HG03520 (cell line): Measurements from ENCODE around the gene FARP1.
A peak's percentile ranks its signal among the peaks of the same experiment; 100 is the strongest.
"Not testable (repeated sequence)": the region's sequence is repeated elsewhere in the genome, so short reads cannot be mapped to it uniquely, and the experiment has no call there.

ENCODE experiments used
- ATAC-seq: cut with Tn5 transposase; IDR thresholded peaks from one replicate; pipeline ENCODE4 v1.9.1; 2021; ENCODE audit warnings: mild to moderate bottlenecking, moderate library complexity; ENCODE audit not compliant: unreplicated experiment

Gene FARP1

DNA sequence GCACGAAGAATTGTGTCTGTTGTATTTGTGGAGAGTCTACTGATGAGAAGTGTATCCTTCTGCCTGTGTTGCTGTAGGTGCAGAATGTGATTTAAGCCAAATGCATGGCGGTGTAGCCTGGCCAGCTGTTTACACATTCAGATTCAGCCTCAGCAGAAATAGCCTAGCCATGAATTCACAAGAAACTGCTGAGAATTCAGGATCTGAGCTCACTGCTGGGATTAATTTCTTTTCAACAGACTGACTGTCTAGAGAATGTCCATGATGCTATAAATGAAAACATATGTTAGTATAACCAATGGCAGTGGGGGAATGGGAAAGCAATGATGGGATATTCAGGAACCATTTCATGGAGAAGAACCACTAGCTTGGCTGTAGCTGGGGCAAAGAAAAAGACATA is 111.6 kb downstream of the FARP1 start:
- no peak for ATAC-seq

DNA sequence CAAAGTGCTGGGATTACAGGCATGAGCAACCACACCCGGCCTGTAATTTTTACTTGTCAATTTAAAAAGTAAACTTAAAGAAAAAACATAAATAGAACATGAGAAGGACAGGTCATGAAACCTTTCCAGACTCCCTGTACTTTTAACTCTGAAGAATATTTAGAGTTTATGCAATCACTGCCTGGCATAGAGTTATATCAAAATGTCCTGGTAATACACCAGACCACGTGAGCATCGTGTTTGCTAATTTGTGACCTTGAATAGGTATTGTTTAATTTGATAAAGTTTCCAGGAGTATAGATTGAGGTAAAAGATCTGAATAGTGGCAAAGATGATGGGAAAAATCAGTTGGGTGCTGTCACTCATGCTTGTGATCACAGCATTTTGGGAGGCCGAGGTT is 115.3 kb downstream of the FARP1 start:
- no peak for ATAC-seq

DNA sequence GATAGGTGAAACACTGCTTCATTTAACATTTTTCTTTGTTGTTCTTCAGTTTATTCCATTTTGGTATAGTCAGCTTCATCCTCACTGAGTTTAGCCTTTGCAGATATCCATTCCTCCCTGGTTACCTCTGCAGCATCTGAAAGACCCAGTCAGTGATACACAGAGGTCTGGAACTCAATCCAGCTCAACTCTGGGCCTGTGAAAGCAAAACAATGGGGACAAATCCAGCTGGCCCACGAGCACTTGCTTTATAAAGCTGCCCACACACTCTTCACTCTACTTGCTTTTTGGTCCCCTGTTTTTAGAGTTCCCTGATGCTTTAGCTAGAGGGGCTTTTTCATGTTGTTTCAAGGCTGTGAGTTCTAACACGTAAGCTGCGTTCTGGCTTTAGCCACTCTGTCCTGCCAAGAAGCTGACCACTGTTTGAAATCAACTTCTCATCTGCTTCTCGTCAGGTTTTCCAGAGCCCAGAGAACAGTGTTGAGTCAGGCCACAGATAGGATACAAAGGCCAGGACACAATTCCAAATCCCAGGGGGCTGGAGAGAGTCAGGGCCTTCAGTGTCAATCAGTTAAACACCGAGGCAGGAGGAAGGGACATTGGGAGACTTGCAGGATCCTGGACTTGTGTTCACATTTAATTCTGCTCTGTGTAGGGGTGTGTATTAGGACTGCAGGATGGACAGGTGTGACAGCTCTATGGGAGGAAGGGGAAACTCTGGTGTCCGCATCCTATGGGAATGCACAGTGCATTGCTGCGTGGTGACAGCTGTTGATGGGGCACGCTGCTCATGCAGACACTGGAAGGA is 117.7 kb downstream of the FARP1 start:
- no peak for ATAC-seq

DNA sequence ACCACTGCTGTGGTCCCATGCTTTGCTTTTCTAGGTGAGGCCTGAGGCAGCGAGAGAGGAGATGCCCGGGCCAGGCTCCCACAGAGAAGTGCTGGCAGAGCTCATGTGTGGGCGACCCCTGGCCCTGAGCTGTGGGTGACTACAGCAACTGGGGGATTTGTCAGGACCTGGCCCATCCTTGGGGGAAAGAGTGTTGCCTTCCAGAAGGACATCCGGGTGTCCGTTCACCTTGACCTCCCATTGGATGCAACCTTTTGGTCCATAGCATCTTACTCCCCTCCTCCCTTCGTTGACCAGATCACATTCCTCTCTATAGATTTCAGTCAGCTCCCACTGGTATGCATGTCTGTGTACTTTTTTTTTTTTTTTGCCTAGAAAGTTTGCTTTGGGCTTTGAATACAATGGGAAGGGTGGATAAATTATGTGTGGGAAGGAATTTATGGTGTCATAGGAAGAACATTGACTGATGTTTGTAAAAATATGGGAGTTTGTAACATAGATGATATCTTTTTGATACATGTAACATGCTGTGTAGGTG is 118.3 kb downstream of the FARP1 start:
- ATAC-seq, result no peak

DNA sequence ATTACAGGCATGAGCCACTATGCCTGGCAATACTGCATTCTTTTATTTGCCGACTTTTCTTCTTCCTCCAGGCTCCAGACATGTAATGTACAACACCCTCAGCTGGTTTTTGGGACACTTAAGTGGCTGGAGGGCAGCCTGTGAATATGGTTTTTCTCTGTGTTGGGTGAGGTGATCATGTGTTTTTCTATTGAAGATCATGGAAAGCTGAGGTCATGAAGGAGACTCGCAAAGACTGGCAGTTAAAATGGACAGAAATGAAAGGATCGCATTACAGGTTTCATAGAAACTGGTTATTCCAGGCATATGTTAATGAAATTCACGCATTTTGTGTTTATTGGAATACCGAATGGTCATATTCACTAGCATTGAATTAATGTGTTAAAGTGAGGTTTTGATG is 119.4 kb downstream of the FARP1 start:
- ATAC-seq, result no peak

DNA sequence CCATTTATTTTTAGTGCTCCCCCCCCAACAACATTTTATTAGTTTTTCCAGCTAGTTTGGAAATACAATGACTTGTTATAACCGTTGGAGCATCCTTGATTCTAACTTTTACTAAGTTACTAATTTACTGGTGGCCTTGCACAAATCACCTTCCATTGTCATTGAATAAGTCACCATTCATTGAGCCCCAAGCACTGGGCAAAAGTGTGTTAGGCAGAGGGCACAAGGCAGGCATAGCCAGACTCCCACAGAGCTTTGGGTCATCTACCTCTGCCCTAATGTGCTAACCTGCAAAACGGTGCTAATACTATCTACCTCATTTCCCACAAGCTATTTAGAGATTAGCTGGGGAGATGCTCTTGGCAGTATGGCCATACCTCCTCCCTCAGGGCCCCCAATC is 120.9 kb downstream of the FARP1 start:
- no peak for ATAC-seq

DNA sequence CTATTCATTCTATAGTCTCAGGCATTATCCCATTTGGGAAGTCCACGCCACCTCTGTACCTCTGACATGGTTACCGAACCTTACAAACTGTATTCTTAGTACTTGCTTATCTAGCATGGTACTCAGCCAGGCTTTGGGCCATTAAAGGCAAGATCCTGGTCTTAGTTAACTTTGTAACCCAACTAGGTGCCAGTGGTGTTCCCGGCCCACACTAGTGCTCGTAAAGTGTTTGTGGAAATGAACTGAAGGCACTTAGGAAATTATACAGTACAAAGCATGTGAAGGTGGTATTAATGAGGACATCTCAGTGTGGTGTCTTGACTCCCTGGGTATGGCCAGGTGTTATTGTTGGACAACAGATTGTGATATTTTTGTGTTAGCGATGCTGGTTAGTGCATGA is 122.0 kb downstream of the FARP1 start:
- no peak for ATAC-seq

DNA sequence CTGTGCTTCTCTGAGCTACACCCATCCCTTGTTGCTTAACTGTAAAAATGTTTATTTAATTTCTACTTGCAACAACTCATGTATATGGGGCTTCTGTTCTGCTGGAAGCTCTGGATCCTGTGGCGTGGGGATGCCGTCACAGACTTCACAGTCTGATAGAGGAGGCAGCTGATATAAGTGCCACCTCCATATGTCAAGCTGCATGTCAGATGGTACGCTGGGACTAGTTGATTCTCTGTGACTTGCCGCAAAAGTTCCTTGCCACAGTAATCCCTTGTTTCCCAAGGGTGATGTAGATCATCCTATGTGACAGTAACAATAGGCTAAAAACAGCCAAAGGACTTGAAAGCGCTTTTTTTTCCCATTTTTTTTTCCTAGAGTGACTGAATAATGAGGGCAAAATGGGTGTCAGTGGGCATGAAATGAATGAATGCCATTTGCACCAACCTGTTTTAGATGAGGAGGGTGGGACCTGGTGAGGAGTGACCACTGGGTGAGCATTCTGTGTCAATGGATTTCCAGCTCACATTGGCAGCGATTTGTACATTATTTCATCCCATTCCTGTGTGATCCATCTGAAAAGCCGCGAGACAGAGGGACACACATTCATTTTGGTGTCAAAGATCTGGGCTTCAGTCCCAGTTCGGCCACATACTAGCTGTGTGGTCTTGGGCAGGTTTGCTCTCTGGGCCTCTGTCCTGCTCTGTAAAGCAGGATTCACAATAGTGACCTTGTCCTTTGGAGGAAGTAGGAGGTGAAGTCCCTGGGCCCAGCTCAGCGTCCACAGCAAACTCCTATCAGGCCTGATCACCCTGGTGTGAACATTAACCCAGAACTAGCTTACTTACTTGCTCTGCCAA is 123.0 kb downstream of the FARP1 start:
- ATAC-seq, result no peak

DNA sequence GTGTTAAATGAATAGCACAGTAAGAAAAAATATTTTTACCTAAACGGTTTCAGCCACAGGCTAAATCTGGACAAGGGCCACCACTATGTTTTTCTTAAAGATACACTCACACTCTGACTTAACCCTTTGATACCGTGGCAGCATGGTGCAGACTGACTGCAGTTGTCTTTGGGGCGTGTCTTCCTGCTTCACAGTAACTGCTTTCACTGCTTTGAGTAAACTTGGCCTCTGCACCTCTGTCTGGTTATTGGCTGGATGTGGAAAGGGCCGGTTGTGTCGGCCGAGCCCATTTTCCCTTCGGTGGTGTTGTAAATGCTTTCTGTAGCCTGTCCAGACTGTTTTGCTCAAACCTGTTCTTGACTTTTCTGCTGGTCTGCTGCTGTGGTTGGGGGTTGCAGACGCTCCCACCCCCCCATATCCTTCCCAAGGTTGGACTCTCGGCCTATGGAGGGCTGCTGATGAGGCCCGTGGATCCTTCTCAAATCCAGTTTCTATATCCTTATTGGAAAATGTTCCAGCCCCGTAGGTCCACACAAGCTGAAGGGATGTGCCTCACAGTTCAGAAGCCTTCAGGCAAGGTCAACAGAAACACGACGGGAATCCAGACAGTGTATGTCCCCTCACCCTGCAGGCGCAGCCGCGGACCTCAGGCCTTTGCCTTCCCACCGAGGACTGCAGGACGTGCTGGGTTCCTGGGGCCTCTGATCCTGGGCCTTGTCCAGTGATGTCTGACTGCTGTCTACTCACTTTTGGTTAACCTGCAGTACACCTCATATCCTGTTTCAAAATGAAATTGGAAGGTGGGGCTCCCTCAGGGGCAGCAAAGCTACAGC is 124.4 kb downstream of the FARP1 start:
- peak; percentile 79 for ATAC-seq

DNA sequence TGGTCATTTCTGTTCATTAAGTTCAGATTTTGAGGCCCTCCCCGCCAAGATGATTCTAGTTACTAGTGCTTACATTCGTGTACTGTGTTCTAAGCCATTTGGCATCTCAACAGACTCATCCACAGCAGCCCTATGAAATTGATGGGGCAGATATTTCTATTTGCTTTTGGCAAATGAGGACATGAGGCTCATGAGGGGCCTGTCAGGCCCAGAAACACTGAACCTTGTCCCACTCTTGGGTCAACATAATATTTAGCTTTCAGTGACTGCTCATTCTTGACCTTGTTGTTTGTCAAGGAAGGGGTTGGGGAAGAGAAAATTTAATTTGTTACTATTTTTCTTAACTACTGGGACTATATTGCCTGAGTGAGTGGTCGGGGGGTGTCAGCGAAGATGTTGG is 126.5 kb downstream of the FARP1 start:
- ATAC-seq, result no peak

DNA sequence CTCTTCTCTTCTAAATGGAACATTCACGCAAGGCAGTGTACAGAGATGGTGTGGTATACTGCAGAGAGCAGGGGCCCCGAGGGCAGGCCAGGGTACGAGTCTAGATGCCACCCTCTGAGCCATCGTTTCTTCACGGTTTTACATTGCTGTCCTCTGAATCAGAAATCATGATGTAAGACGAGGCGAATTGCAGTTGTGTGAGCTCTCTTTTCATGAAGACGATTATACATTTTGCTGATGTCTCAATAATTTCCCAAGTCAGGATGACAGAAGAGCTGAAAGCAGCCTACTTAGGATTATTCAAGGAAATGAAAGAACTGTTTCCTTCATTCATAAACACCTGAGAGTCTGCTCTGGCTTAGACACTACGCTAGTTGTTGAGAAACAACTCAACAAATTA is 127.9 kb downstream of the FARP1 start:
- no peak for ATAC-seq

DNA sequence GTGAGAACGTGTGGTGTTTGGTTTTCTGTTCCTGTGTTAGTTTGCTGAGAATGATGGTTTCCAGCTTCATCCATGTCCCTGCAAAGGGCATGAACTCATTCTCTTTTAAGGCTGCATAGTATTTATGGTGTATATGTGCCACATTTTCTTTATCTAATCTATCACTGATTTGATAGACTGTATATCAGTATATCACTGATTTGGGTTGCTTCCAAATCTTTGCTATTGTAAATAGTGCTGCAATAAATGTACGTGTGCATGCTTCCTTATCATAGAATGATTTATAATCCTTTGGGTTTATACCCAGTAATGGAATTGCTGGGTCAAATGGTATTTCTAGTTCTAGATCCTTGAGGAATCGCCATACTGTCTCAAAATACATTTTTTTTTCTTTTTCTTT is 128.8 kb downstream of the FARP1 start:
- not testable (repeated sequence) for ATAC-seq

DNA sequence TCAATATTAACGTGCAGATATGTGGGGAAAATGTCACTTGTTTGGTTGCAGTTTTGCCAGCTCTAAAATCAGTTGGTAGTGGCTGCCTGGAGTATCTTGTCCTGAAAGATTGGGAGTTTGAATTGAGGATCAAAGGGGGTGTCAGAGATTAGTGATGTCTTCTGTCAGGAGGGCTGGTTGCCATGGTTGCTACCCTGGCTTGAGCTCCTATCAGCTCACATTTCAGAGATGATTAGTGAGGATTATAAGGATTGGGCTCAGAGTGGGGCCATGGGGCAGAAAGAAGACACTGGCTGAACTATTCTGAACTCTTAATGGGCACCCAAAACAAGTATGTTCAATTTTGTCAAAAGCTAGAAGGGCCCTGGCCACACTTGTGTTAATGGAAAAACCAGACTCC is 129.7 kb downstream of the FARP1 start:
- no peak for ATAC-seq

DNA sequence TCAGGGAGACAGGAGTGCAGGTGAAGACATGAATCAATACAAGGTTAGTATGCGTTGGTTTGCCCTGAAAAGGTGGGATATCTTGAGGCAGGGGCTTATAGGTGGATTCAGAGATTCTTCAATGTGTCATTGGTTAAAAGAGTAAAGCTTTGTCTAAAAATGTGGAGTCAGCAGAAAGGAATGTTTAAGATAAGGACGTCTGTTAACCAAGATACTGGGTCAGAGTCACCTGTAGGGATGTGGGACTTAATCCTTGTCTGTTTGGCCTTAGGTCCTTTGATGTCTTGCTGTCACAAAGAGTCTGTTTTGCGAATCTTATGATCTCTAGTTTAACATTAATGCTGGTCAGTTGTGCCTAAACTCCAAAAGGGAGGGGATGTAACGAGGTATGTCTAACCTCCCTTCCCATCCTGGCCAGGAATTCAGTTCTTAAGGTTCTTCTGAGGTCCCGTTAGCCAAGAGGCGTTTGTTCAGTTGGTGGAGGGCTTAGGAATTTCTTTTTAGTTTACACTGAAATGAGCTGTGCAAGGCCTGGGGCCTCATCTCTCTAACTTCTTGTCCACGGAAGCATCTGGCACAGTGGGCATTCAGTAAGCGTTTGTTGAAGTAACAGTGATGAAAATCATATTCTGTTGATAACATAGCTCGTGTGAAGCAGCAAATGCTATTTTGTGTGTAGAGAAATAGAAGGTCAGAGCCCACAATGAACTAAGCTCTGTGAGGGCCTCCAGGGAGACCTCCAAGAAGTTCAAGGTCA is 130.4 kb downstream of the FARP1 start:
- ATAC-seq, result no peak

DNA sequence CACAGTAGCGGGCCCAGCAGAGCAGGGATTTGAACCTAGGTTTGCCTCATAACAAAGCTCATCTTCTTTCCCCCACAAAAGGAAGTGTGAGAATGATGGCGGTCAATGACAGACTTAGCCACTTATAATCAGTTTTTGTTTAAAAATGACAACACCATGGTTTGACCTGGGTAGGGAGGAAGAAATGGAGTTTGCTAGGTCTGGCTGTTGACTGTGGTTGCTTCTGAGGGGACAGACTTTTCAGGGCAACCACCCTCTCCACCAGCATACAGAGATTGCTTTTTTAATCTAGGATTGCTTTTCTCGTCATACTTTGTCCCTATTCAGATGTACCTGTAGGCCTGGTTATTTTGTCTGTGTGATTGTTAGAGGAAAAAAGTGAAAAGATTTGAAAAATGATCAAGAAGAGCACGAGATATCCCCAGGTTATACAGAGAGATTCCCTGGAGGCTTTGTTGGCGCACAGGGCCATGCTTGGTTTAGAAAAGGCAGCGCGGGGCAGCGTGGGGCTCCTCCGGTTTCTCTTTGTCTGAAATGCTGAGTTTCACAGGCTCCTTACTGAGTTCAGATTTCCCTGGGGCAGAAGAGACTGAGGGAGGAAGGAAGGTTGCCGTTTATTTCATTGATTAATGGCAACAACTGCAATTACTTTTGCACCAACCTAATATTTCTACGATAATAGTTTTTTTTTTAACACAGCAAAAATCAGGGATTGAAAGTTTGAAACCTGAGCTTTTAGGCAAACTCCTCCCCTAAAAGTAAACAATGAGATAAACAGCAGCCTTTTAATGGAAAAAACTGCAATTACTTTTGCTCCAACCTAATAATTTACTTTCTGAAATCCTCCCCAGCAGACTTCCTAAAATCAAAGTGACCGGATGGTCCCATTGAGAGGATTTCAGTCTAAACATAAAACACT is 131.2 kb downstream of the FARP1 start:
- no peak for ATAC-seq

DNA sequence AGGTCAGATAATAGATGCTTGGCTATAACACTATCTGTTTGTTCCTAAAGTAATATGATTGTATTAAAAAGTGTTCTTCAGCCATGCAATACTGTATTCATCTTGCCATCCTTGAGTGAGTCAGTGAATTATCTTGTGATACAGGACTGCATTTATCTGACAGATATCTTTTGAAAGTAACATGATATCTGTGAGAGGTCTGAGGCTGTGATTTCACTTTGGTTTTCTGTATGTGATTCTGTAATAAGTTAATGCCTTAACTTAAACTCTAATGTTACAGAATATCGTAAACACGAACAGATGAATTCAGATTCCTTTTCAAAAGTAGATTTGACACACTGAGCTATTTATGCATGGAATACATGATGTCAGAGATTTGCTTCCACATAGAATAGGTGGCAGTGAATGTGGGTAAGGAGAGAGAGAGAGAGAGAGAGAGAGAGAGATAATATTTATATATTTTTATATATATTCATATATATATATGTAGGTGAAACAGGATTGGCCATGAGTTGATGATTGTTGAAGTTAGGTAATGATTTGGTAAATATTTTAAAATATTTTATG is 132.1 kb downstream of the FARP1 start:
- no peak for ATAC-seq

DNA sequence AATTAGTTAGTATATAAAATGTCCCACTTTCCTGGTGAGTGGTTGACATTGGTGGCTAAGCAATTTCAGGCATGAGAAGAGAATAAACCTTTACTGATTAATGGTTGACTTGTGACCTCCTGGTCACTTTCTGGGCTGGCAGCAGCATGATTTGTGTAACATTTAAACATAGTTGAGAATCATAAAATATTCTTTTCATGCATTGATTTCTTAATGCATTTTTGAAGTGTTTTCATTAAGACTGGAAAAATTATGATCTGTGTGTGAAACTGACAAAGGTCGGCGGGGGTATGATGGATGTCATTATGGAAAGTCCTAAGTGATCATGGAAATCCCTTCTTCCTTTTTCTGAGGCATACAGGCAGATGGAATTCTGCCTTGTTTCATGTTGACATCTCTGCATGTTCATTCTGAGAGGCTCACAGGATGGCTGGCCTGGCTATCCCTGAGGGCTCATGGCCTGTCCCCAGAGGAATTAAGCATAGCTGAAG is 132.8 kb downstream of the FARP1 start:
- no peak for ATAC-seq

DNA sequence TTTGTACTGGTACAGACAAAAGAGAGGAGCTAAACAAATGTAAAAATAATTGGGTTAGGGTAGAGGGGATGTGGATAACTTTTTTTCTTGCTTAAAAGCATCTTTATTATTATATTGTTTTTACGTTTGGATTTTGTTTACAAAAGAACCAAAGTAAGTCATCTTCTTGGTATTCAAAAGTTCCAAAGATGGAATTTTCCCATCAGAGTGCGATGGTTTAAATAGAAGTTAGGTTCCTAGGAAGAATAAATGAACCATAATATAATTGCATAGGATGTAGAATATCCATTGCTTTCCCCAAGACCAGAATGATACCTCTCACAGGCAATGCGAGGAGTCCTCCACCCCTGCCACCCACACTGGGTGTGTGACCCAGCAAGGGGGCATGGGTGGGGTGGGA is 133.6 kb downstream of the FARP1 start:
- no peak for ATAC-seq
